Measurements from ENCODE around the gene RBM20.
A peak's percentile ranks its signal among the peaks of the same experiment; 100 is the strongest.

RBM20 gene

DNA sequence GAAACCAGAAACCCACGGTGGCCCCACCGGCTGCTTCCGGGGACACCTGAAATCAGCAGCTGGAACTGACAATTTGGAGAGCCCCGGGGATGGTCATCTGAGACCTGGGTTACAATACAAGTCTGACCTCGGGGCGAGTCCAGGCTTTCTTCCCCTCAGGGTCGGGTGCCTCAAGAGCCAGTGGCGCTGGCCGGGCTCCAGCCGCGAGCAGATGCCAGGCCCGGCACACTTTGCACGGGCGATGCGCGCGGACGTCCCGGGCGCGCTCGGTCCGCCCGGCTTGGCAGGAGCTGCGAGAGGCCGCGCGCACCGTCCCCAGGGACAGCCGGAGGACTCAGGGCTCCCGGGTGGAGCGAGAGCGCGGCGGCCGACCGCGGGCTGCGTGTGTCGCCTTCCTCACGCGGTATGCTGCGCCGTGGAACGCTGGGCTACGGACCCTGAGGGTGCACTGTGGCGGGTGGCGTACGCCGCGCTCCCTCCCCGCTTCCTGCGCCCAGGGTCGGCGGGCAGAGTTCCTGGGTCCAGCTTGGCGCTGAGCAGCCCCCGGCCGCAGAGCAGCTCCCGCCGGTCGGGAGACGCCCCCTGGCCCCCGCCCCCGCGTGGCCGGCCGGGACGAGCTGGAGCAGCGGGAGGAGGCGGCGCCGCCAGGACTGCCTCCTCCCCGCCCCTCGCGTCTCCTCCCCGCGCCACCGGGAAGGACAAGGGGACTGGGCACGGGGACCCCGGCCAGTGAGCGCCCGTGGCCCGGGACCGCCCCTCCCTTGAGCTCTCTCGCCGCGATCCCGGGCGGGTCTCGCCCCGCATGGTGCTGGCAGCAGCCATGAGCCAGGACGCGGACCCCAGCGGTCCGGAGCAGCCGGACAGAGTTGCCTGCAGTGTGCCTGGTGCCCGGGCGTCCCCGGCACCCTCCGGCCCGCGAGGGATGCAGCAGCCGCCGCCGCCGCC, at the start of gene RBM20:
TSS of gene RBM20 (plus strand) at position 684 of the 945 bp plus-strand sequence. CDS start at position 803, 119 bp downstream.
- Mint-ChIP-seq H3K27me3 (ENCODE audit: low read depth) (peaks cover 76% of the 10 kb centered on the region), H3K27ac (peak within 1 kb of the TSS in 2 of 3 experiments; percentile 71 to 84), H3K9me3 (no peaks in the 10 kb centered on the region), H3K36me3 (ENCODE audit: low read depth) (no peaks in the 10 kb centered on the region), H3K4me3 (peak within 1 kb of the TSS; percentile 90 to 97 (median 95)), H3K4me1 (peaks cover 46% of the 10 kb centered on the region)
- TF ChIP-seq CTCF (IDR thresholded peaks at IDR 0.05; ENCODE audit: unreplicated experiment in 3 of 3) = no peak

- Mint-ChIP-seq H3K4me1 (no peaks in the 10 kb centered on the region), H3K27ac (no peak overlapping the region), H3K4me3 (no peak overlapping the region), H3K9me3 (no peaks in the 10 kb centered on the region), H3K27me3 (ENCODE audit: low read depth) (no peaks in the 10 kb centered on the region), H3K36me3 (ENCODE audit: low read depth) (peaks cover 68% of the 10 kb centered on the region)
- no peak for TF ChIP-seq CTCF (IDR thresholded peaks at IDR 0.05; ENCODE audit: unreplicated experiment in 3 of 3)
These were observed 46.7 kb upstream of the RBM20 start for GRCh38 chr10:110597476-110597875.

DNA sequence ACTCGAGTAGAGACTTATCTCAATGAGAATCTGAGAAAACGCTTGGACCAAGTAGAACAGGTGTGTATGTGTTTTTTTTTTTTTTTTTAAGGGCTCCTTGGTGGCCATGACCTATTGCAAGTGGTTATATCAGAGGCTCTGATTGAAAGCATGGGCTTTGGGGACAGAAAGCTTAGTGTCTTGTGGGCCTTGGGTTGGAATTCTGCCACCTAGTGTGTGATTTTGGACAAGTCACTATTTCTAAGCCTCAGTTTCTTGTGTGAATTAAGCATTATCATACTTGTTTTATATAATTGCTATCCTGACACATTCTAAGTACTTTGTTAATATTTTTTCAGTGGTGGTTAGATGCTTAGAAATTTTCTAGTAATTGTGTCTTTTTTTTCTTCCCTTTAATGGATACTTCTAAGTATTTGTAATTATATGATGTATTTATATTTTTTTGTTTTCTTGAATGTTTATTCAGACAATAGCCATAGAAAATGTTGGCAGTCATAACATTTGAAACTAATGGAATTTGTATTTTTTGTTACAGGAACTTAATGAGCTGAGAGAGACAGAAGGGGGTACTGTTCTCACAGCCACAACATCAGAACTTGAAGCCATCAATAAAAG, 43.5 kb upstream of the RBM20 start:
- H3K27me3 Mint-ChIP-seq (ENCODE audit: low read depth) = no peaks in the 10 kb centered on the region
- no peak overlapping the region for H3K4me3 Mint-ChIP-seq
- no peaks in the 10 kb centered on the region for H3K9me3 Mint-ChIP-seq
- peak; percentile 42 to 65 (median 49) for TF ChIP-seq CTCF (IDR thresholded peaks at IDR 0.05; ENCODE audit: unreplicated experiment in 3 of 3)
- H3K36me3 Mint-ChIP-seq (ENCODE audit: low read depth) = peaks cover 69% of the 10 kb centered on the region
- no peaks in the 10 kb centered on the region for H3K4me1 Mint-ChIP-seq
- no peak overlapping the region for H3K27ac Mint-ChIP-seq

DNA sequence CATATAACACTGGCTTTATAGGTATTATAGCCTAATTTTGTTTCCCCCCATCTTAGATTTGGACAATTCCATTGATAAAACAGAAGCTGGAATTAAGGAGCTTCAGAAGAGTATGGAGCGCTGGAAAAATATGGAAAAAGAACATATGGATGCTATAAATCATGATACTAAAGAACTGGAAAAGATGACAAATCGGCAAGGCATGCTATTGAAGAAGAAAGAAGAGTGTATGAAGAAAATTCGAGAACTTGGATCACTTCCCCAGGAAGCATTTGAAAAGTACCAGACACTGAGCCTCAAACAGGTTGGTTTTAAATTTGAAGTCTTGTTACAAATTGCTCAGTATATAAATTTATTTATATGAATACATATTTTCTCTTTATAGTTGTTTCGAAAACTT, 42.6 kb upstream of the RBM20 start:
- H3K9me3 Mint-ChIP-seq = no peaks in the 10 kb centered on the region
- peaks cover 59% of the 10 kb centered on the region for H3K36me3 Mint-ChIP-seq (ENCODE audit: low read depth)
- no peaks in the 10 kb centered on the region for H3K4me1 Mint-ChIP-seq

GRCh38 chr10:110608087-110608486, 36.0 kb upstream of the RBM20 start:
- no peak for TF ChIP-seq CTCF (IDR thresholded peaks at IDR 0.05; ENCODE audit: unreplicated experiment in 3 of 3)
- Mint-ChIP-seq H3K27me3 (ENCODE audit: low read depth) (peaks cover 7% of the 10 kb centered on the region), H3K36me3 (ENCODE audit: low read depth) (peaks cover 18% of the 10 kb centered on the region), H3K4me3 (no peak overlapping the region), H3K9me3 (no peaks in the 10 kb centered on the region), H3K27ac (no peak overlapping the region), H3K4me1 (peaks cover 9% of the 10 kb centered on the region)

More for the DNA sequence above, 42.6 kb upstream of the RBM20 start:
- Mint-ChIP-seq H3K27me3 (ENCODE audit: low read depth) (no peaks in the 10 kb centered on the region), H3K4me3 (no peak overlapping the region), H3K27ac (no peak overlapping the region)
- TF ChIP-seq CTCF (IDR thresholded peaks at IDR 0.05; ENCODE audit: unreplicated experiment in 3 of 3) = no peak
